Uterus (tissue), 2 donors: ENCODE results near the gene ARF5.

Experiments
- POLR2A ChIP-seq, 2 donors: fragments of 450-650 bp; IDR thresholded peaks; one replicate each; pipeline ENCODE4 v1.6.1; 2016; ENCODE audit warnings: antibody characterized with exemption in 2 of 2, mild to moderate bottlenecking in 1 of 2, moderate library complexity in 1 of 2
- TF ChIP-seq, protein P1 (sequence below), 4 experiments: fragments of 200-600 bp in 2 of 4; fragments of 450-650 bp in 2 of 4; sonication (generic) in 2 of 4; IDR thresholded peaks; one replicate each; pipeline ENCODE4 v1.5.1; 2016 to 2019; ENCODE audit warnings: antibody characterized with exemption in 4 of 4, mild to moderate bottlenecking in 2 of 4, moderate library complexity in 1 of 4

DNA sequence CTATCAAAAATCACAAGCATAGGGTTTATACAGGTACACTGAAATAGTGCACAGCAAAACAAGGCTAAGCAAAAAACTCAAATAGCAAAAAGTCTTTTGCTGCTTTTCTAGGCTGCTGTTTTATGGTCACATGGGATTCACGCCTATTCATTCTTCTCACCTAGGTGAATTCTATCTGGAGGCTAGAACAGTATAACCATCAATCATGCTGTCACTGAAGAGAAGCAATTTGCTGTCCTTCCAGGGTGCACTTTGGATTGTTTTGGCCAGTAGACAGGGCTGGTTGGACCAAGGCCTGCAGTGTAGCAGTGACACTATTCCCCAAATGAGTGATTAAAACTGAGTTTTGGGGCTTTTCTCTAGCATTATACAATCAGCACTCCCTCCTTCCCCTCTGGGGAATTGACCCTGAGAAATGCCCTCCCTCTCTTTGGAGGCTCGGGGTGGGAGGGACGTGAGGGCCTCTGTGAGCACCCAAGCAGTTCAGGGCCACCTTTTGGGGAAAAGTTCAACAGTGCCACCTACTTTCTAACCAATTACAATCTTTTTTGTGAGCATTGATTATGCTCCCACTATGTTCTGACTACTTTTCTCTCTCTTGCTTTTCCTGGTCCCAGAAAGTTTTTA lies 47.6 kb downstream of the ARF5 start:
- TF ChIP-seq, protein P1, sequence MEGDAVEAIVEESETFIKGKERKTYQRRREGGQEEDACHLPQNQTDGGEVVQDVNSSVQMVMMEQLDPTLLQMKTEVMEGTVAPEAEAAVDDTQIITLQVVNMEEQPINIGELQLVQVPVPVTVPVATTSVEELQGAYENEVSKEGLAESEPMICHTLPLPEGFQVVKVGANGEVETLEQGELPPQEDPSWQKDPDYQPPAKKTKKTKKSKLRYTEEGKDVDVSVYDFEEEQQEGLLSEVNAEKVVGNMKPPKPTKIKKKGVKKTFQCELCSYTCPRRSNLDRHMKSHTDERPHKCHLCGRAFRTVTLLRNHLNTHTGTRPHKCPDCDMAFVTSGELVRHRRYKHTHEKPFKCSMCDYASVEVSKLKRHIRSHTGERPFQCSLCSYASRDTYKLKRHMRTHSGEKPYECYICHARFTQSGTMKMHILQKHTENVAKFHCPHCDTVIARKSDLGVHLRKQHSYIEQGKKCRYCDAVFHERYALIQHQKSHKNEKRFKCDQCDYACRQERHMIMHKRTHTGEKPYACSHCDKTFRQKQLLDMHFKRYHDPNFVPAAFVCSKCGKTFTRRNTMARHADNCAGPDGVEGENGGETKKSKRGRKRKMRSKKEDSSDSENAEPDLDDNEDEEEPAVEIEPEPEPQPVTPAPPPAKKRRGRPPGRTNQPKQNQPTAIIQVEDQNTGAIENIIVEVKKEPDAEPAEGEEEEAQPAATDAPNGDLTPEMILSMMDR (IDR thresholded peaks at IDR 0.05), result no peak
- TF ChIP-seq POLR2A (IDR thresholded peaks at IDR 0.05), result no peak
